SH-SY5Y (cell line): ENCODE data around the gene FXYD7.

Source experiments
- GATA2 ChIP-seq: IDR thresholded peaks from 2 replicates; pipeline ENCODE4 v1.6.1; 2011; ENCODE audit warnings: mild to moderate bottlenecking, low read depth, low read length
- GATA3 ChIP-seq: IDR thresholded peaks from 2 replicates; pipeline ENCODE4 v1.6.1; 2011; ENCODE audit warnings: low read depth, mild to moderate bottlenecking, low read length, moderate library complexity

DNA sequence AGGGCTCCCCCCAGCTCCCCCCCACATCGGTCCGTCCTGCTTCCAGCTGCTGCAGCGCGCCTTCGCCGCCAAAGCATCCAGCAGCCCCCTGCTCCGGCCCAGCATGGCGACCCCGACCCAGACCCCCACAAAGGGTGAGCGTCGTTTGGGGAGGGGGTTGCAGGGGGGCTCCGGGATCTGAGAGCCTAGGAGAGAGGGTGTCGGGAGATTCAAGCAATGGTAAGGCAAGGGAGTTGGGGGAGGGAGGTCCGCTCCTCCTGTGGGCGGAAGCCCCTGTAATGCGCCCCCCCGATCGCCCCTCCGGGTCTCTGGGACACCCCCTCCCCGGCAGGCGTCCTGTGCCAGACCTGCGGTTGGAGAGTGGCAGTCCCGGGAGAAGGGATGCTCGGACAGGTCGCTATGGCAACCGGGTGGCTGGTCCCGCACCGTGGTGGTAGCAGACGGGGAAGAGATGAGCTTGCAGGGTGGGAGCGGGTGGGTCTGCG, at the start of gene FXYD7:
- TF ChIP-seq GATA2: no peak
- TF ChIP-seq GATA3: no peak
